ENCODE data around the gene PLEKHG4B. TPM values are rescaled to one million over a fixed set of nuclear protein-coding genes. Genes with fewer than 3 reads are reported as not detected.
"Not testable (repeated sequence)": the region's sequence is repeated elsewhere in the genome, so short reads cannot be mapped to it uniquely, and the experiment has no call there.

Gene PLEKHG4B
- total RNA-seq, 1 donor from 2014 or later, result 49.4 TPM

DNA sequence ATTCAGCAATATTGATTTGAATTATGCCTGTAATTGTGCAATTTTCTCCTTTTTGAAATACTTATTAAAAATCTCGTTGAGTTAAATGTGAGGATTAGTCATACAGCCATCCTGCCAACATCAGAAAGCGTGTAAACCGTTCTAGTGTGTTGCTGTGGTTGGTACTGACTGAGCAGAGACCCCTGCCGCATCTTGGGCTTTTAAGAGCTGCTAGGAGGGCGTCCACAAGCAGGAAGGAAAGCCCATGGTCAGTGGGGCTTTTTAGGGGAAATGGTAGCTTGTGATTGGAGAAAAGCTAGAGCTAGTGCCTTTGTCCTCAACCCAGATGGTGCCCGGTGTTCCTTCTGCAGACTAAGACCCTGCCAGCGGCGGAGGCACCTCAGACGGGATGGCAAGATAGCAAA, 127.5 kb downstream of the PLEKHG4B start:
- no peak overlapping the region for H3K27ac Mint-ChIP-seq (ENCODE audit: unreplicated experiment)
- no peak for DNase-seq
- H3K4me1 Mint-ChIP-seq (ENCODE audit: low read depth, unreplicated experiment), result peaks cover 18% of the 10 kb centered on the region
- TF ChIP-seq, protein P1, sequence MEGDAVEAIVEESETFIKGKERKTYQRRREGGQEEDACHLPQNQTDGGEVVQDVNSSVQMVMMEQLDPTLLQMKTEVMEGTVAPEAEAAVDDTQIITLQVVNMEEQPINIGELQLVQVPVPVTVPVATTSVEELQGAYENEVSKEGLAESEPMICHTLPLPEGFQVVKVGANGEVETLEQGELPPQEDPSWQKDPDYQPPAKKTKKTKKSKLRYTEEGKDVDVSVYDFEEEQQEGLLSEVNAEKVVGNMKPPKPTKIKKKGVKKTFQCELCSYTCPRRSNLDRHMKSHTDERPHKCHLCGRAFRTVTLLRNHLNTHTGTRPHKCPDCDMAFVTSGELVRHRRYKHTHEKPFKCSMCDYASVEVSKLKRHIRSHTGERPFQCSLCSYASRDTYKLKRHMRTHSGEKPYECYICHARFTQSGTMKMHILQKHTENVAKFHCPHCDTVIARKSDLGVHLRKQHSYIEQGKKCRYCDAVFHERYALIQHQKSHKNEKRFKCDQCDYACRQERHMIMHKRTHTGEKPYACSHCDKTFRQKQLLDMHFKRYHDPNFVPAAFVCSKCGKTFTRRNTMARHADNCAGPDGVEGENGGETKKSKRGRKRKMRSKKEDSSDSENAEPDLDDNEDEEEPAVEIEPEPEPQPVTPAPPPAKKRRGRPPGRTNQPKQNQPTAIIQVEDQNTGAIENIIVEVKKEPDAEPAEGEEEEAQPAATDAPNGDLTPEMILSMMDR (IDR thresholded peaks at IDR 0.05; ENCODE audit: partially characterized antibody, unreplicated experiment), result no peak
- no peaks in the 10 kb centered on the region for H3K36me3 Mint-ChIP-seq (ENCODE audit: unreplicated experiment)
- peak overlapping the region; percentile 97 for H3K4me3 Mint-ChIP-seq (ENCODE audit: unreplicated experiment)
- H3K9me3 Mint-ChIP-seq (ENCODE audit: unreplicated experiment), result no peaks in the 10 kb centered on the region
- H3K27me3 Mint-ChIP-seq (ENCODE audit: unreplicated experiment), result peaks cover 2% of the 10 kb centered on the region

DNA sequence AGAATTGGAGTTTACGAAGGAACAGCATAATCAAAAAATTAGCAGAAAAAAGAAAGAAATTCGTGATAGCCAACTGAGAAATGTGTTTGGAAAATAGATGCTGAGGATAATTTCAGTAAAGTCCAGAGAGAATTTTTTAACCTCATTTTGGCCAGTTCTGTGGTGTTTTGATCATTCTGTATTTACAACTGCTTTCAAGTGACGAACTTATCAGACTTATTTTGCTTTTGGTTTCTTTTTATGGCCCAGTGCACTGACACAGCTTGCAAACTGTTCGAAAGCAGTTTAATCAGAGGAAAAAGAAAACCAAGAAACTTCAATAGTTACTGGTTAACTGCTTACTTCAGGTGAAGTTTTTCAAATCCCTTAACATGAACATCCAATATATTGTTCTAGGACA, 128.0 kb downstream of the PLEKHG4B start:
- Mint-ChIP-seq H3K4me1 (ENCODE audit: low read depth, unreplicated experiment) (peaks cover 17% of the 10 kb centered on the region), H3K27me3 (ENCODE audit: unreplicated experiment) (peaks cover 2% of the 10 kb centered on the region), H3K27ac (ENCODE audit: unreplicated experiment) (no peak overlapping the region), H3K4me3 (ENCODE audit: unreplicated experiment) (peak overlapping the region; percentile 97), H3K9me3 (ENCODE audit: unreplicated experiment) (no peaks in the 10 kb centered on the region), H3K36me3 (ENCODE audit: unreplicated experiment) (no peaks in the 10 kb centered on the region)
- TF ChIP-seq, protein P1 (IDR thresholded peaks at IDR 0.05; ENCODE audit: partially characterized antibody, unreplicated experiment), result no peak
- no peak for DNase-seq

DNA sequence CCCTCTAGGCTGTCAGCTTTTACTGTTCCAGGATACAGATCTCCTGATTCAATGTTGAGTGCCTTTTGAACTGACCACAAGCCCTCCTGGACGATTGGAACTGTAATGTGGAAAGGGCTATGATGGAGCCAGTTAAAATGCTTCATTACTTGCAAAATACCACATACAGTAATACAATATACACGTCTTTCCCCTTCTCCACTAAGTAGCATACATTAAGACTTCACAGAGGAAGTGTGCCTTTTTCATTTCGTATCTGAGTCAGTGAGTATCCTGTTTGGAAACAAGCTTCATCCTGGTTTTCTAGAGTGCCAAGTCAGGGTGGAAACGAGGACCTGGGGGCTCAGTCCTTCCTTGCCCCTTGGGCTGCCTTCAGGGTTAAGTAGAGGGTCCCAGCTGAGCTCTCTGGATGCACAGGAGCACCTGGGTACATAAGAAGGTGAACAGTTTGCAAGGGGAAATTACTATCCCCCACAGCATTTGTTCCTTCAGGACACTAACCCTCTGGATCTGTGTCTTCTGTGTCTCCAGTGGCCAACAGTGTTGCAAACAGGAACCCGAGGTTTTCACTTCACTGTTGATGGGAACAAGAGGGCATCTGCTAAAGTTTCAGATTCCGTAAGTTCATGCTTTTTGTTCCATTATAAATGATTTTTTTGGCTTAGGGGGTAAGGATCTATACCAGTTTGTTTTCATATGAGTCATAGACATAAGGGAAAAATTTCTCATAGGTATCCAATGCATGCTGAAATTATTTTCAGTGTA, 131.2 kb downstream of the PLEKHG4B start:
- not testable (repeated sequence) for H3K4me3 Mint-ChIP-seq (ENCODE audit: unreplicated experiment)

DNA sequence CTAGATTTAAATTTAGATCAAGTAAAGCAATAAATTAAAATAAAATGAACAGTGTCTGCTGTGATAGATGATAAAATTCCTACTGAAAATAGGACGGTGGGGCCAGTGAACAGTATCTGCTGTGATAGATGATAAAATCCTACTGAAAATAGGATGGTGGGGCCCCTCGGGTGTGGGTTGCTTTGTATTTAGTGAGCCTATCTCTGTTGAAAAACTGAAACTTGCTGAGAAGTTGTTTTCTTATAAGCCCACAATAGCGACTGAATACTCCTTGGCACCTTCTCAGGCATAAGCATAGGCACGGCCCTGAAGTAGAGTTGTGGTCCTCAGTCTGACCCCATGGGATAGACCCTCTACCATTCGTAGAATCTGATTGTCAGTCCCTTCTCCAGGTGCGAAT, 131.8 kb downstream of the PLEKHG4B start:
- H3K4me3 Mint-ChIP-seq (ENCODE audit: unreplicated experiment), result no peak overlapping the region
- peaks cover 11% of the 10 kb centered on the region for H3K4me1 Mint-ChIP-seq (ENCODE audit: low read depth, unreplicated experiment)
- H3K27ac Mint-ChIP-seq (ENCODE audit: unreplicated experiment), result no peak overlapping the region
- no peaks in the 10 kb centered on the region for H3K9me3 Mint-ChIP-seq (ENCODE audit: unreplicated experiment)
- TF ChIP-seq, protein P1 (IDR thresholded peaks at IDR 0.05; ENCODE audit: partially characterized antibody, unreplicated experiment), result no peak
- H3K36me3 Mint-ChIP-seq (ENCODE audit: unreplicated experiment), result peaks cover 8% of the 10 kb centered on the region
- DNase-seq, result no peak
- H3K27me3 Mint-ChIP-seq (ENCODE audit: unreplicated experiment), result peaks cover 3% of the 10 kb centered on the region

More for the DNA sequence above, 131.2 kb downstream of the PLEKHG4B start:
- H3K36me3 Mint-ChIP-seq (ENCODE audit: unreplicated experiment); H3K27ac Mint-ChIP-seq (ENCODE audit: unreplicated experiment); H3K9me3 Mint-ChIP-seq (ENCODE audit: unreplicated experiment); DNase-seq; H3K27me3 Mint-ChIP-seq (ENCODE audit: unreplicated experiment): not testable (repeated sequence)
- peaks cover 11% of the 10 kb centered on the region for H3K4me1 Mint-ChIP-seq (ENCODE audit: low read depth, unreplicated experiment)

DNA sequence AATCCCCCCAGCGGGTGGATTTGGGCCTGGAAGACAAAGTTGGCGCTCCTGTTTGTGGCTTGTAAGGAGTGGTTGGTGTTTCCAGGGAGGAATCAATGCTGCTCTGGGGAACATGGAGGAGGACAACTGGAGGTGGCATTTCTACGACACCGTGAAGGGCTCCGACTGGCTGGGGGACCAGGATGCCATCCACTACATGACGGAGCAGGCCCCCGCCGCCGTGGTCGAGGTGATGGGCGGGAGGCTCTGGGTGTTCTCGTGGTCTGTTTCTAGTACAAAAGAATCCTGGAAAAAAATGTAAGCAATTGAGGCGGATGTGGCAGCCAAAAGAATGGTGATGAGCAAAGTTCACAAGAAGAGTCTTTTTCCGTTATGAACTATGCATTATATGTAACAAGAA, 133.4 kb downstream of the PLEKHG4B start:
- H3K27me3 Mint-ChIP-seq (ENCODE audit: unreplicated experiment), result peaks cover 1% of the 10 kb centered on the region
- no peak for DNase-seq
- no peaks in the 10 kb centered on the region for H3K9me3 Mint-ChIP-seq (ENCODE audit: unreplicated experiment)
- H3K36me3 Mint-ChIP-seq (ENCODE audit: unreplicated experiment), result peaks cover 8% of the 10 kb centered on the region
- no peak overlapping the region for H3K27ac Mint-ChIP-seq (ENCODE audit: unreplicated experiment)
- no peak overlapping the region for H3K4me3 Mint-ChIP-seq (ENCODE audit: unreplicated experiment)
- H3K4me1 Mint-ChIP-seq (ENCODE audit: low read depth, unreplicated experiment), result peaks cover 8% of the 10 kb centered on the region
- TF ChIP-seq, protein P1 (IDR thresholded peaks at IDR 0.05; ENCODE audit: partially characterized antibody, unreplicated experiment), result no peak

DNA sequence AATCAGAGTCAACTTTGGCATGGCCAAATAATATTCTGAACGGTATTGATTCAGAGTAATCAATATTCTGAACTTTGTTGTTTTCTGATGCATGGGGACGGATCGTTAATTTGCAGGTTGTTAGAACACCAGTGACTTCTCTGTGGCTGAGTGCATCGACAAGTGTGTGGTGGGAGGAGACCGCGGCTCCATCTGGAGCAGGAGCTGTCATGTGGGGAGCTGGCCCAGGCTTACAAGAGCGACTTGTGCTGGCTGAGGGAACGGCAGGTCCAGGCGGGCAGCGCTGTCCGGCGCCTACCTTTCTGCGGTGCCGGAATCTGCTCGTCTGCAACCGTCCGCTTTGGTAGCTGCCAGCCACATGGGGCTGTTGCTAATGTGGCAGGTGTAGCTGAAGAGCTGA, 135.4 kb downstream of the PLEKHG4B start:
- not testable (repeated sequence) for H3K9me3 Mint-ChIP-seq (ENCODE audit: unreplicated experiment); H3K4me1 Mint-ChIP-seq (ENCODE audit: low read depth, unreplicated experiment); H3K36me3 Mint-ChIP-seq (ENCODE audit: unreplicated experiment); H3K27ac Mint-ChIP-seq (ENCODE audit: unreplicated experiment); DNase-seq; H3K27me3 Mint-ChIP-seq (ENCODE audit: unreplicated experiment)
- peak overlapping the region; percentile 5 for H3K4me3 Mint-ChIP-seq (ENCODE audit: unreplicated experiment)

All from glutamatergic neuron (in vitro differentiated cells).